H9 (cell line): Measurements from ENCODE around the gene TRPC6. TPM values are rescaled to one million over a fixed set of nuclear protein-coding genes. Genes with fewer than 3 reads are reported as not detected.

Experiments used
- DNase-seq: peaks from one replicate; pipeline ENCODE4 v3.0.0-alpha.2; 2017
- H2AFZ ChIP-seq: one replicate; pipeline ENCODE4 v1.6.1; 2013; ENCODE audit warnings: mild to moderate bottlenecking, low read length, control low read depth, moderate library complexity
- H2AK5ac ChIP-seq: 2 replicates; pipeline ENCODE4 v1.6.1; 2013; ENCODE audit warnings: low read length, control low read depth, mixed read lengths; ENCODE audit not compliant: insufficient read length
- H2BK120ac ChIP-seq: one replicate; pipeline ENCODE4 v1.6.1; 2013; ENCODE audit warnings: low read depth, mild to moderate bottlenecking, low read length, control low read depth, inconsistent platforms; ENCODE audit not compliant: poor library complexity, severe bottlenecking
- H2BK12ac ChIP-seq: 2 replicates; pipeline ENCODE4 v1.6.1; 2013; ENCODE audit warnings: low read length, control low read depth, mixed read lengths, low read depth; ENCODE audit not compliant: insufficient read length
- H2BK15ac ChIP-seq: 2 replicates; pipeline ENCODE4 v1.6.1; 2013; ENCODE audit warnings: low read depth, low read length, control low read depth
- H2BK20ac ChIP-seq: one replicate; pipeline ENCODE4 v1.6.1; 2013; ENCODE audit warnings: low read depth, mild to moderate bottlenecking, low read length, control low read depth, inconsistent platforms; ENCODE audit not compliant: poor library complexity, severe bottlenecking
- H2BK5ac ChIP-seq: 2 replicates; pipeline ENCODE4 v1.6.1; 2013; ENCODE audit warnings: low read length, control low read depth, mixed read lengths; ENCODE audit not compliant: insufficient read length
- H3K14ac ChIP-seq: 2 replicates; pipeline ENCODE4 v1.6.1; 2013; ENCODE audit warnings: low read length, control low read depth; ENCODE audit not compliant: insufficient read depth
- H3K18ac ChIP-seq: 2 replicates; pipeline ENCODE4 v1.6.1; 2013; ENCODE audit warnings: low read depth, mild to moderate bottlenecking, mixed read lengths, low read length, control low read depth; ENCODE audit not compliant: insufficient read length
- H3K23ac ChIP-seq: 2 replicates; pipeline ENCODE4 v1.6.1; 2013; ENCODE audit warnings: low read length, control low read depth, mixed read lengths, low read depth; ENCODE audit not compliant: insufficient read length
- H3K23me2 ChIP-seq: 2 replicates; pipeline ENCODE4 v1.6.1; 2013; ENCODE audit warnings: low read depth, mild to moderate bottlenecking, mixed read lengths, low read length, control low read depth; ENCODE audit not compliant: insufficient read length, poor library complexity, severe bottlenecking
- H3K27ac ChIP-seq: 2 replicates; pipeline ENCODE4 v1.5.1; 2013; ENCODE audit warnings: low read length, control low read depth, mixed read lengths, low read depth; ENCODE audit not compliant: insufficient read length
- H3K27me3 ChIP-seq: 2 replicates; pipeline ENCODE4 v1.6.1; 2013; ENCODE audit warnings: low read length, control low read depth, inconsistent platforms; ENCODE audit not compliant: insufficient read depth
- H3K4ac ChIP-seq: 2 replicates; pipeline ENCODE4 v1.6.1; 2013; ENCODE audit warnings: low read depth, mild to moderate bottlenecking, control low read depth, inconsistent platforms, low read length, moderate library complexity
- H3K4me1 ChIP-seq: 2 replicates; pipeline ENCODE4 v1.6.1; 2013; ENCODE audit warnings: low read length, control low read depth, inconsistent platforms; ENCODE audit not compliant: insufficient read depth
- H3K4me2 ChIP-seq: 2 replicates; pipeline ENCODE4 v1.6.1; 2013; ENCODE audit warnings: low read length, control low read depth, mixed read lengths; ENCODE audit not compliant: insufficient read length, insufficient read depth
- H3K56ac ChIP-seq: 2 replicates; pipeline ENCODE4 v1.6.1; 2013; ENCODE audit warnings: low read depth, mild to moderate bottlenecking, mixed read lengths, low read length, control low read depth; ENCODE audit not compliant: insufficient read length
- H3K79me1 ChIP-seq: 2 replicates; pipeline ENCODE4 v1.6.1; 2013; ENCODE audit warnings: low read depth, mild to moderate bottlenecking, moderate library complexity, low read length, control low read depth, inconsistent platforms; ENCODE audit not compliant: insufficient read depth, poor library complexity, severe bottlenecking
- H3K79me2 ChIP-seq: 2 replicates; pipeline ENCODE4 v1.6.1; 2013; ENCODE audit warnings: low read length, control low read depth, inconsistent platforms; ENCODE audit not compliant: insufficient read depth
- H3K9ac ChIP-seq: 2 replicates; pipeline ENCODE4 v1.6.1; 2013; ENCODE audit warnings: low read length, control low read depth, mixed read lengths; ENCODE audit not compliant: insufficient read length; ENCODE audit errors: extremely low read depth
- H3K9me3 ChIP-seq: one replicate; pipeline ENCODE4 v1.6.1; 2013; ENCODE audit warnings: low read depth, low read length, inconsistent platforms; ENCODE audit not compliant: control insufficient read depth
- H3T11ph ChIP-seq: one replicate; pipeline ENCODE4 v1.6.1; 2013; ENCODE audit warnings: mild to moderate bottlenecking, low read length, control low read depth, inconsistent platforms
- H4K20me1 ChIP-seq: one replicate; pipeline ENCODE4 v1.6.1; 2013; ENCODE audit not compliant: control insufficient read depth, insufficient read length, insufficient read depth
- H4K5ac ChIP-seq: 2 replicates; pipeline ENCODE4 v1.6.1; 2013; ENCODE audit warnings: low read depth, mild to moderate bottlenecking, mixed read lengths, low read length, control low read depth; ENCODE audit not compliant: insufficient read length
- H4K8ac ChIP-seq: replicated peaks from 2 replicates; pipeline ENCODE4 v1.6.1; 2013; ENCODE audit warnings: low read length, control low read depth, mixed read lengths, low read depth; ENCODE audit not compliant: insufficient read length
- H4K91ac ChIP-seq: 2 replicates; pipeline ENCODE4 v1.6.1; 2013; ENCODE audit warnings: low read depth, mild to moderate bottlenecking, moderate library complexity, mixed read lengths, low read length, control low read depth; ENCODE audit not compliant: insufficient read length
- H3K27ac Mint-ChIP-seq, 3 experiments: 2 replicates in 2 of 3; 3 replicates in 1 of 3; pipeline ENCODE4 v1.8.0; 2020 to 2021; ENCODE audit warnings: mixed read lengths in 3 of 3, mild to moderate bottlenecking in 1 of 3, moderate library complexity in 1 of 3
- H3K27me3 Mint-ChIP-seq: 2 replicates; pipeline ENCODE4 v1.8.0; 2021; ENCODE audit warnings: low read depth, mild to moderate bottlenecking, moderate library complexity, mixed read lengths
- H3K36me3 Mint-ChIP-seq, 3 experiments: 2 replicates in 2 of 3; 3 replicates in 1 of 3; pipeline ENCODE4 v1.8.0; 2020 to 2021; ENCODE audit warnings: low read depth in 3 of 3, mixed read lengths in 3 of 3; ENCODE audit not compliant: insufficient read depth in 1 of 3
- H3K4me1 Mint-ChIP-seq, 2 experiments: 2 replicates each; pipeline ENCODE4 v1.8.0; 2020; ENCODE audit warnings: mixed read lengths in 2 of 2
- H3K4me3 Mint-ChIP-seq, 2 experiments: 2 replicates in 1 of 2; 3 replicates in 1 of 2; pipeline ENCODE4 v1.8.0; 2020 to 2021; ENCODE audit warnings: mild to moderate bottlenecking in 2 of 2, mixed read lengths in 2 of 2, moderate library complexity in 1 of 2
- H3K9me3 Mint-ChIP-seq, 2 experiments: 2 replicates in 1 of 2; 3 replicates in 1 of 2; pipeline ENCODE4 v1.8.0; 2020; ENCODE audit warnings: mild to moderate bottlenecking in 2 of 2, mixed read lengths in 2 of 2, moderate library complexity in 1 of 2
- WGBS: extraction: QIAGEN DNeasy Blood & Tissue Kit; methylation state at CpG from one replicate; pipeline ENCODE4 v1.1.7; 2013; ENCODE audit warnings: missing lambda C conversion rate, low lambda C conversion rate, mixed read lengths; ENCODE audit not compliant: insufficient read length; ENCODE audit errors: extremely low coverage; 5-methylcytosine and 5-hydroxymethylcytosine counted together
- total RNA-seq: library from RNA; stranded (reverse); gene quantifications from 2 replicates; pipeline ENCODE4 v1.2.1, GENCODE V29; 2021
- TF ChIP-seq, protein P1 (sequence below): fragments of 200-600 bp; sonication (generic); conservative IDR thresholded peaks from 3 replicates; pipeline ENCODE4 v1.8.0; 2021; ENCODE audit warnings: antibody characterized with exemption, mild to moderate bottlenecking

TRPC6 gene
- total RNA-seq, 1 experiment from 2014 or later, result 14.4 TPM

GRCh38 chr11:101458161-101458560, 125.6 kb downstream of the TRPC6 start:
- TF ChIP-seq, protein P1, sequence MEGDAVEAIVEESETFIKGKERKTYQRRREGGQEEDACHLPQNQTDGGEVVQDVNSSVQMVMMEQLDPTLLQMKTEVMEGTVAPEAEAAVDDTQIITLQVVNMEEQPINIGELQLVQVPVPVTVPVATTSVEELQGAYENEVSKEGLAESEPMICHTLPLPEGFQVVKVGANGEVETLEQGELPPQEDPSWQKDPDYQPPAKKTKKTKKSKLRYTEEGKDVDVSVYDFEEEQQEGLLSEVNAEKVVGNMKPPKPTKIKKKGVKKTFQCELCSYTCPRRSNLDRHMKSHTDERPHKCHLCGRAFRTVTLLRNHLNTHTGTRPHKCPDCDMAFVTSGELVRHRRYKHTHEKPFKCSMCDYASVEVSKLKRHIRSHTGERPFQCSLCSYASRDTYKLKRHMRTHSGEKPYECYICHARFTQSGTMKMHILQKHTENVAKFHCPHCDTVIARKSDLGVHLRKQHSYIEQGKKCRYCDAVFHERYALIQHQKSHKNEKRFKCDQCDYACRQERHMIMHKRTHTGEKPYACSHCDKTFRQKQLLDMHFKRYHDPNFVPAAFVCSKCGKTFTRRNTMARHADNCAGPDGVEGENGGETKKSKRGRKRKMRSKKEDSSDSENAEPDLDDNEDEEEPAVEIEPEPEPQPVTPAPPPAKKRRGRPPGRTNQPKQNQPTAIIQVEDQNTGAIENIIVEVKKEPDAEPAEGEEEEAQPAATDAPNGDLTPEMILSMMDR, result no peak
- Histone ChIP-seq H3K4me2 (no peak overlapping the region), H2AK5ac (no peak overlapping the region), H2AFZ (no peak overlapping the region), H3K79me1 (no peaks in the 10 kb centered on the region), H4K91ac (no peak overlapping the region), H4K20me1 (no peaks in the 10 kb centered on the region), H4K5ac (no peak overlapping the region), H3K79me2 (no peaks in the 10 kb centered on the region), H3K18ac (no peak overlapping the region), H3K4me1 (no peaks in the 10 kb centered on the region), H3K56ac (no peak overlapping the region), H2BK5ac (no peak overlapping the region), H3K9me3 (no peaks in the 10 kb centered on the region), H2BK12ac (no peak overlapping the region), H2BK120ac (no peak overlapping the region), H3K14ac (no peak overlapping the region), H3T11ph (no peak overlapping the region), H3K9ac (no peak overlapping the region), H3K27me3 (no peaks in the 10 kb centered on the region), H3K23me2 (no peaks in the 10 kb centered on the region), H3K4ac (no peak overlapping the region), H2BK20ac (no peak overlapping the region), H3K23ac (no peak overlapping the region), H3K27ac (no peak overlapping the region), H4K8ac (no peak overlapping the region), H2BK15ac (no peak overlapping the region)
- no CpG with 5 or more reads among the region's 3 CpGs for WGBS
- no peak for DNase-seq
- Mint-ChIP-seq H3K27me3 (no peaks in the 10 kb centered on the region), H3K27ac (no peak overlapping the region), H3K36me3 (peaks cover 7 to 27% (median 23%) of the 10 kb centered on the region in 3 experiments; a peak in 5 of 7 replicates), H3K9me3 (peaks cover 7 to 22% of the 10 kb centered on the region in 2 experiments; a peak in 4 of 5 replicates), H3K4me3 (no peak overlapping the region), H3K4me1 (peaks cover 6% of the 10 kb centered on the region in 2 experiments; a peak in 3 of 4 replicates)
